Mesendoderm (in vitro differentiated cells): Measurements from ENCODE around the gene KANSL1.
A peak's percentile ranks its signal among the peaks of the same experiment; 100 is the strongest.

Experiments used
- DNase-seq: peaks from one replicate; pipeline ENCODE4 v3.0.0; 2013
- H2AK5ac ChIP-seq: 2 replicates; pipeline ENCODE4 v1.6.1; 2013; ENCODE audit warnings: low read length, inconsistent platforms
- H2BK120ac ChIP-seq: 2 replicates; pipeline ENCODE4 v1.6.1; 2013; ENCODE audit warnings: low read depth, mild to moderate bottlenecking, low read length, moderate library complexity, mixed read lengths
- H2BK15ac ChIP-seq: replicated peaks from 2 replicates; pipeline ENCODE4 v1.6.1; 2013; ENCODE audit warnings: low read depth, mild to moderate bottlenecking, moderate library complexity
- H2BK5ac ChIP-seq: 2 replicates; pipeline ENCODE4 v1.6.1; 2013; ENCODE audit warnings: low read length, inconsistent platforms
- H3K18ac ChIP-seq: 2 replicates; pipeline ENCODE4 v1.6.1; 2013; ENCODE audit warnings: mild to moderate bottlenecking, low read length, mixed read lengths
- H3K23ac ChIP-seq: one replicate; pipeline ENCODE4 v1.6.1; 2013; ENCODE audit warnings: low read length
- H3K27ac ChIP-seq: 2 replicates; pipeline ENCODE4 v1.5.1; 2013; ENCODE audit warnings: low read depth, mild to moderate bottlenecking, inconsistent platforms, low read length, moderate library complexity
- H3K27me3 ChIP-seq: 2 replicates; pipeline ENCODE4 v1.6.1; 2013; ENCODE audit warnings: low read length, control low read depth, mild to moderate bottlenecking, inconsistent platforms; ENCODE audit not compliant: insufficient read depth, poor library complexity
- H3K36me3 ChIP-seq: 2 replicates; pipeline ENCODE4 v1.6.1; 2013; ENCODE audit warnings: low read length, inconsistent platforms; ENCODE audit not compliant: control insufficient read depth, insufficient read depth
- H3K4ac ChIP-seq: one replicate; pipeline ENCODE4 v1.6.1; 2013; ENCODE audit warnings: low read depth, mild to moderate bottlenecking, low read length, moderate library complexity
- H3K4me1 ChIP-seq: 2 replicates; pipeline ENCODE4 v1.6.1; 2013; ENCODE audit warnings: low read depth, low read length, inconsistent platforms; ENCODE audit not compliant: control insufficient read depth
- H3K4me2 ChIP-seq: 2 replicates; pipeline ENCODE4 v1.6.1; 2013; ENCODE audit warnings: low read length
- H3K4me3 ChIP-seq: 2 replicates; pipeline ENCODE4 v1.5.1; 2013; ENCODE audit warnings: mild to moderate bottlenecking, low read length
- H3K56ac ChIP-seq: one replicate; pipeline ENCODE4 v1.6.1; 2013; ENCODE audit warnings: low read length
- H3K79me1 ChIP-seq: 2 replicates; pipeline ENCODE4 v1.6.1; 2013; ENCODE audit warnings: low read length, inconsistent platforms
- H3K79me2 ChIP-seq: 2 replicates; pipeline ENCODE4 v1.6.1; 2013; ENCODE audit warnings: mild to moderate bottlenecking, low read length; ENCODE audit not compliant: control insufficient read depth, insufficient read depth
- H3K9ac ChIP-seq: 2 replicates; pipeline ENCODE4 v1.6.1; 2013; ENCODE audit warnings: low read length, inconsistent platforms
- H4K5ac ChIP-seq: one replicate; pipeline ENCODE4 v1.6.1; 2013; ENCODE audit warnings: low read length
- H4K8ac ChIP-seq: one replicate; pipeline ENCODE4 v1.6.1; 2013; ENCODE audit warnings: low read depth, mild to moderate bottlenecking, control low read depth, low read length, moderate library complexity
- WGBS: extraction: QIAGEN DNeasy Blood & Tissue Kit; methylation state at CpG from one replicate; pipeline ENCODE4 v1.1.7; 2013; ENCODE audit warnings: low lambda C conversion rate, missing lambda C conversion rate; ENCODE audit not compliant: insufficient coverage; ENCODE audit errors: extremely low coverage; 5-methylcytosine and 5-hydroxymethylcytosine counted together

Gene KANSL1

DNA sequence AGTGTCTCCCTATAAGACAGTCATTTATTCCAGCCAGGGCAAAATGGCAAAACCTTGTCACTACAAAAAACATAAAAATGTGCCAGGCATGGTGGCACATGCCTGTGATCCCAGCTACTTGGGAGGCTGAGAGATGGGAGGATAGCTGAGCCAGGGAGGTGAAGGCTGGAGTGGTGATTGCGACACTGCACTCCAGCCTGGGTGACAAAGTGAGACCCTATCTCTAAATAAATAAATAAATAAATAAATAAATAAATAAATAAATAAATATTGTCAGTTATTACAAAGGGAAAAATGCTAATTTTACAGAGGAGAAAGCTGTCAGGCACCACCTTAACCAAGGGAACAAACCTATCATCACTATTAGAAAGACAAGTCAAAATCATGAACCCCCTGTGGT is 118.7 kb downstream of the KANSL1 start:
- no peaks in the 10 kb centered on the region for H3K4me1 ChIP-seq
- no peak overlapping the region for H3K4ac ChIP-seq
- H3K36me3 ChIP-seq: no peaks in the 10 kb centered on the region
- no peak overlapping the region for H3K4me3 ChIP-seq
- no CpG with 5 or more reads among the region's 1 CpG for WGBS
- H3K27me3 ChIP-seq: no peaks in the 10 kb centered on the region
- H3K18ac ChIP-seq: no peak overlapping the region
- no peak overlapping the region for H4K8ac ChIP-seq
- no peak overlapping the region for H3K9ac ChIP-seq
- peaks cover 6% of the 10 kb centered on the region for H3K79me1 ChIP-seq
- H4K5ac ChIP-seq: no peak overlapping the region
- H3K27ac ChIP-seq: no peak overlapping the region
- no peak overlapping the region for H2BK5ac ChIP-seq
- no peak overlapping the region for H2BK120ac ChIP-seq
- peaks cover 11% of the 10 kb centered on the region for H3K79me2 ChIP-seq
- DNase-seq: no peak
- H3K4me2 ChIP-seq: no peak overlapping the region
- H3K56ac ChIP-seq: no peak overlapping the region
- H3K23ac ChIP-seq: no peak overlapping the region
- H2BK15ac ChIP-seq: no peak overlapping the region
- no peak overlapping the region for H2AK5ac ChIP-seq

DNA sequence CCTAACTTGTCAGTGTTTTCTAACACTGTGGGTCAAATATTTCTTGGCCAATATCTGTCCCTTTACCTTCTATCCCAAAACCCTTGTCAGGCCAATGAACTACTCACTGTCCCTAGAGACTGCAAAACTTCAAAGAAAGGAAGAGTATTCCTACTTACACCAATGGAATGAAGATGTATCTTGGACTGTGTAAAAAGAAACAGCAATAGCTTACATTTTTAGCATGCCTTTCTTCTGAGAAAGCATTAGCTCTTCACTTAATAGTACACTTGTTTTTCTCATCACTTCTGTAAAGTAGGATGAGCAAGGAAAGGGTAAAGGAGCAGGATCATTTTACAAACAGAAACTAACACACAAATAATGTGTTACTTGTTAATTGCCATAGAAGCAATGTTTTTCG is 120.2 kb downstream of the KANSL1 start:
- no peak overlapping the region for H3K4me3 ChIP-seq
- peaks cover 6% of the 10 kb centered on the region for H3K79me1 ChIP-seq
- no peak overlapping the region for H2BK120ac ChIP-seq
- no peak overlapping the region for H4K5ac ChIP-seq
- no peak overlapping the region for H3K23ac ChIP-seq
- H3K4me1 ChIP-seq: no peaks in the 10 kb centered on the region
- no peak overlapping the region for H2BK15ac ChIP-seq
- H2AK5ac ChIP-seq: no peak overlapping the region
- H3K36me3 ChIP-seq: no peaks in the 10 kb centered on the region
- no peak overlapping the region for H3K4me2 ChIP-seq
- H3K79me2 ChIP-seq: peaks cover 11% of the 10 kb centered on the region
- H3K27me3 ChIP-seq: no peaks in the 10 kb centered on the region
- H3K4ac ChIP-seq: no peak overlapping the region
- peak; percentile 77 for DNase-seq
- H3K56ac ChIP-seq: no peak overlapping the region
- no peak overlapping the region for H3K9ac ChIP-seq
- H3K27ac ChIP-seq: no peak overlapping the region
- no peak overlapping the region for H4K8ac ChIP-seq
- no peak overlapping the region for H3K18ac ChIP-seq
- no peak overlapping the region for H2BK5ac ChIP-seq
- WGBS: no CpG with 5 or more reads among the region's 1 CpG

DNA sequence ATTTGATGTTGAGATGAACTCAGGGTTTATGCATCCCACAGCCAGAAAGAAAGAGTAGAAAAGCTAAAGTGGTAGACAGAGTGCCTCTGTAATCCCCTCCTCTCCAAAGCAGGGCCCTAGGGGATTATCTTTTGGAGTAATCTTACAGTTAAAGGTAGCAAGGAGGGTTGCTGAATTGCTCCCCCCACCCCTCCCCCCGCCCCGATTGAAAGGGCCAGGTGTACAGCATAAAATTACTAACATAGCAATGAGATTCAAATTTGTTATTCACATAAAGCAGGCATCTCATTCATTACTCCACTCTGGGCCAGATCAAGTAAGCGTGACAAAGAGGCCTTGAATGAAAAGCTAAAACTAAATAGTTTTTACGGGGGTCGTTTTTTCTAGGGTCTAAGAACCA is 121.4 kb downstream of the KANSL1 start:
- Histone ChIP-seq H2BK120ac (no peak overlapping the region), H2AK5ac (no peak overlapping the region), H3K36me3 (no peaks in the 10 kb centered on the region), H4K5ac (no peak overlapping the region), H2BK5ac (no peak overlapping the region), H3K56ac (no peak overlapping the region), H3K4me3 (no peak overlapping the region), H4K8ac (no peak overlapping the region), H3K79me2 (peaks cover 11% of the 10 kb centered on the region), H3K79me1 (peaks cover 7% of the 10 kb centered on the region), H3K27me3 (no peaks in the 10 kb centered on the region), H3K9ac (no peak overlapping the region), H3K4me1 (no peaks in the 10 kb centered on the region), H3K23ac (no peak overlapping the region), H3K4ac (no peak overlapping the region), H3K27ac (no peak overlapping the region), H2BK15ac (no peak overlapping the region), H3K4me2 (no peak overlapping the region), H3K18ac (no peak overlapping the region)
- no CpG with 5 or more reads among the region's 5 CpGs for WGBS
- peak; percentile 26 for DNase-seq

DNA sequence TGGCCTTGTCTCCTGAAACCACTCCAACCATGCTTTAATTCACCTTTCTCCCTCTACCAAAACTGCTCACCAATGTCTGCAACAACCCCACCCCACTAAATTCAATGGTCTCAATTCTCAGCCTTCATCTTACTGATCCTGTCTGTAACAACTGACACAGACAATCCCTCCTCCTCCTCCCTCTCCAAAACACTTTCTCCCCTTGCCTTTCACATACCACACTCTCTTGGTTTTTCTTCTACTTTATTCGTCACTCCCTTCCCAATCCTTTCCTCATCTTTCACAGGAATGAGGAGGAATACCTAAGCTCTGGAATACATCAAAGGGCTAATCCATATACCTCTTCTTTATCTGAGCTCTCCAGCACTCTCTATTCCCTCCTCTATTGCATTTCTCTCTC is 128.8 kb downstream of the KANSL1 start:
- H3K36me3 ChIP-seq: no peaks in the 10 kb centered on the region
- no peak overlapping the region for H4K5ac ChIP-seq
- H2AK5ac ChIP-seq: no peak overlapping the region
- H3K79me1 ChIP-seq: peaks cover 4% of the 10 kb centered on the region
- no peak overlapping the region for H3K4ac ChIP-seq
- no peak overlapping the region for H3K4me2 ChIP-seq
- H2BK5ac ChIP-seq: no peak overlapping the region
- DNase-seq: no peak
- H3K23ac ChIP-seq: no peak overlapping the region
- H3K9ac ChIP-seq: no peak overlapping the region
- WGBS: 100% methylated on average over 1 of the region's 1 CpG
- no peak overlapping the region for H3K56ac ChIP-seq
- H3K79me2 ChIP-seq: no peaks in the 10 kb centered on the region
- H2BK15ac ChIP-seq: no peak overlapping the region
- H3K27ac ChIP-seq: no peak overlapping the region
- H3K4me3 ChIP-seq: no peak overlapping the region
- H2BK120ac ChIP-seq: no peak overlapping the region
- no peak overlapping the region for H3K18ac ChIP-seq
- H4K8ac ChIP-seq: no peak overlapping the region
- no peaks in the 10 kb centered on the region for H3K4me1 ChIP-seq
- H3K27me3 ChIP-seq: no peaks in the 10 kb centered on the region

DNA sequence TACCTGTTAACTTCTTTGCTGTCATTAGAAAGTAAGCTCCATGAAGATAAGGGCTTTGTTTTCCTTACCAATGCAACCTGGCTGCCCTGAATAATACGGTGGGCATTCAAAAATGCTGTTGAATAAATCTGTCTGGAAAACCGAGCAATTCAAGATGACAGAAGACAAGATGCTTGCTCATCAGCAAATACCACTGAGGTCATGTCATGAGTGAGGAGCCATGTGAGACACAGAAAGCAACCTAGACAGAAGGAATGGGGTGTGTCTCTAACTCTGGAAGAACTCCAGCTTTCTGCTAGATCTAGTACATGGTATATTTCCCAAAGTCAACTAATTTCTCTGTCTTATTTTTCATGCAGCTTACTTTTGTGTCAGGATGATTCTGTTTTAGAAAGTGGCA is 130.0 kb downstream of the KANSL1 start:
- Histone ChIP-seq H3K56ac (no peak overlapping the region), H3K4me2 (no peak overlapping the region), H3K79me1 (peaks cover 4% of the 10 kb centered on the region), H3K27me3 (no peaks in the 10 kb centered on the region), H3K36me3 (no peaks in the 10 kb centered on the region), H2BK5ac (no peak overlapping the region), H4K5ac (no peak overlapping the region), H3K4me1 (no peaks in the 10 kb centered on the region), H3K27ac (no peak overlapping the region), H3K9ac (no peak overlapping the region), H2AK5ac (no peak overlapping the region), H3K4ac (no peak overlapping the region), H3K4me3 (no peak overlapping the region), H3K18ac (no peak overlapping the region), H4K8ac (no peak overlapping the region), H3K23ac (no peak overlapping the region), H3K79me2 (no peaks in the 10 kb centered on the region), H2BK15ac (no peak overlapping the region), H2BK120ac (no peak overlapping the region)
- no CpG with 5 or more reads among the region's 2 CpGs for WGBS
- peak; percentile 62 for DNase-seq

DNA sequence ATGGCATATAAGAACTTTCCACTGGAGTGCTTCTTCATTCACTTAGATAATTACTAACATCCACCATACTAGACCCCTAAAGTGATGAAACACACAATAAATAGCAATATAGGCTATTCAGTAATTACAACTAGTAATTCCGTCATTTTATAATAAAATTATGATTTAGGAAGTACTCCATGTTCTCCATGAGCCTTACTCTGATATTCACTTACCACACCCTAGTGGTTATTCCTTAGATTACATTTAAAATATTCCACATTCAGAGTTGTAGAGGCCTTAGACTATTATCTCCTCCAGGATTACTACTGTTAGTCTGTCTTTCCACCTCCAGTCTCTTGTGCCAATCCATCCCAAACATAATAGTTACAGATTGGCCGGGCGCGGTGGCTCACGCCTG is 131.8 kb downstream of the KANSL1 start:
- Histone ChIP-seq H3K27me3 (no peaks in the 10 kb centered on the region), H3K79me1 (peaks cover 3% of the 10 kb centered on the region), H3K27ac (no peak overlapping the region), H4K5ac (no peak overlapping the region), H3K4ac (no peak overlapping the region), H3K36me3 (no peaks in the 10 kb centered on the region), H3K9ac (no peak overlapping the region), H3K4me3 (no peak overlapping the region), H2BK15ac (no peak overlapping the region), H4K8ac (no peak overlapping the region), H2BK5ac (no peak overlapping the region), H3K56ac (no peak overlapping the region), H3K4me2 (no peak overlapping the region), H3K79me2 (peaks cover 1% of the 10 kb centered on the region), H3K4me1 (no peaks in the 10 kb centered on the region), H2BK120ac (no peak overlapping the region), H2AK5ac (no peak overlapping the region), H3K23ac (no peak overlapping the region), H3K18ac (no peak overlapping the region)
- WGBS: no CpG with 5 or more reads among the region's 5 CpGs
- peak; percentile 56 for DNase-seq
